Gastrocnemius medialis (tissue), 4 donors: ENCODE measurements around the gene APOL5.

Experiments used
- POLR2A ChIP-seq, 2 donors: fragments of 450-650 bp; IDR thresholded peaks; one replicate each; pipeline ENCODE4 v1.6.1; 2017; ENCODE audit warnings: antibody characterized with exemption in 2 of 2, mild to moderate bottlenecking in 2 of 2, moderate library complexity in 2 of 2
- TF ChIP-seq, protein P1 (sequence below), 5 experiments: fragments of 450-650 bp in 3 of 5; fragments of 200-600 bp in 2 of 5; sonication (generic) in 2 of 5; IDR thresholded peaks in 4 of 5; conservative IDR thresholded peaks in 1 of 5; 1 replicate in 4 of 5; 2 replicates in 1 of 5; pipeline ENCODE4 v1.5.1; 2016 to 2019; ENCODE audit warnings: antibody characterized with exemption in 5 of 5, mild to moderate bottlenecking in 3 of 5, moderate library complexity in 3 of 5

DNA sequence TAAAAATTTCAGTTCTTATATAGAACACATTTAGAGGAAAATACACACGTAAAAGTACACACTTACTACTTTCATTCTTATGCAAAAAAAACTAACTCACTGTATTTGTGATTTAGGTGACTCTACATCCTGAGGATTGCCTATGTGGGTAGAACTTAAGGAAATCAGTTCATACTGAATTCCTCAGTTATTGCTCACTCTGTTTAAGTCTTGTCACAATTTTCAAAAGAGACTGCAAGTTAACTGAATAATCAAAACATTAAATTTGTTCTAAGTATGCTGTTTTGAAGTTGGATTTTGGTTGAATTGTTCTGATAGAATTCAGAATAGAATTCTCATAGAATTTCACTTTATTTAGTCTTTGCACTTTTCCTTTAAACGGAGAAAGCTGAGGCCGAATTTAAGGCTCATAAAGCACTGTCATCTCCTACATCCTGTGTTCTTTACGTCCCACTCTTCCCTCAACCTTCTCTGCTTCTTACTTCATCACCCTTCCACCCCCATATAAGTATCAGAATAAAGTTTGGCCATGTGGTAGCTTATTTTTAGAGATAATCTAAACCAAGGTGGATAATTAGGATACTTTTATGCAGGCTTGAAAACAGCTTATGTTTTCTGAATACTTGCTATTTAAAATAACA is 59.8 kb downstream of the APOL5 start:
- TF ChIP-seq, protein P1, sequence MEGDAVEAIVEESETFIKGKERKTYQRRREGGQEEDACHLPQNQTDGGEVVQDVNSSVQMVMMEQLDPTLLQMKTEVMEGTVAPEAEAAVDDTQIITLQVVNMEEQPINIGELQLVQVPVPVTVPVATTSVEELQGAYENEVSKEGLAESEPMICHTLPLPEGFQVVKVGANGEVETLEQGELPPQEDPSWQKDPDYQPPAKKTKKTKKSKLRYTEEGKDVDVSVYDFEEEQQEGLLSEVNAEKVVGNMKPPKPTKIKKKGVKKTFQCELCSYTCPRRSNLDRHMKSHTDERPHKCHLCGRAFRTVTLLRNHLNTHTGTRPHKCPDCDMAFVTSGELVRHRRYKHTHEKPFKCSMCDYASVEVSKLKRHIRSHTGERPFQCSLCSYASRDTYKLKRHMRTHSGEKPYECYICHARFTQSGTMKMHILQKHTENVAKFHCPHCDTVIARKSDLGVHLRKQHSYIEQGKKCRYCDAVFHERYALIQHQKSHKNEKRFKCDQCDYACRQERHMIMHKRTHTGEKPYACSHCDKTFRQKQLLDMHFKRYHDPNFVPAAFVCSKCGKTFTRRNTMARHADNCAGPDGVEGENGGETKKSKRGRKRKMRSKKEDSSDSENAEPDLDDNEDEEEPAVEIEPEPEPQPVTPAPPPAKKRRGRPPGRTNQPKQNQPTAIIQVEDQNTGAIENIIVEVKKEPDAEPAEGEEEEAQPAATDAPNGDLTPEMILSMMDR (IDR thresholded peaks at IDR 0.05 in 4 of 5, conservative IDR thresholded peaks at IDR 0.05 in 1 of 5) = no peak
- no peak for TF ChIP-seq POLR2A (IDR thresholded peaks at IDR 0.05)
